Fibroblast of lung (primary cell): ENCODE results near the gene NR1H4.
"Not testable (repeated sequence)": the region's sequence is repeated elsewhere in the genome, so short reads cannot be mapped to it uniquely, and the experiment has no call there.

ENCODE experiments used
- CTCF ChIP-seq, 2 donors: IDR thresholded peaks in 1 of 2; conservative IDR thresholded peaks in 1 of 2; 1 replicate in 1 of 2; 2 replicates in 1 of 2; pipeline ENCODE4 v1.5.1; 2011 to 2012; ENCODE audit warnings: low read length in 2 of 2, control low read depth in 1 of 2, inconsistent platforms in 1 of 2, low read depth in 1 of 2, mild to moderate bottlenecking in 1 of 2
- EZH2 ChIP-seq: IDR thresholded peaks from 2 replicates; pipeline ENCODE4 v1.5.1; 2012; ENCODE audit warnings: low read length, control low read depth, mild to moderate bottlenecking; ENCODE audit errors: missing control alignments

GRCh38 chr12:100430251-100430650 lies 43.4 kb upstream of the NR1H4 start:
- TF ChIP-seq CTCF (conservative IDR thresholded peaks at IDR 0.05 in 1 of 2, IDR thresholded peaks at IDR 0.05 in 1 of 2; ENCODE audit: low read depth in 1 of 2, low read length in 2 of 2); EZH2: not testable (repeated sequence)
